Neural cell (in vitro differentiated cells): ENCODE data around the gene PSMG1. TPM values are rescaled to one million over a fixed set of nuclear protein-coding genes. Genes with fewer than 3 reads are reported as not detected.

ENCODE experiments used
- H2AFZ ChIP-seq: fragments of 200-600, 300-800 bp; sonication (generic), shearing (Covaris generic); 2 replicates; pipeline ENCODE4 v1.6.0; 2014; ENCODE audit warnings: low read depth, mild to moderate bottlenecking, antibody characterized with exemption, low read length, moderate library complexity
- H3F3A ChIP-seq: fragments of 200-600 bp; shearing (Covaris generic); 2 replicates; pipeline ENCODE4 v1.6.1; 2016; ENCODE audit warnings: mild to moderate bottlenecking, moderate library complexity, mixed read lengths, antibody characterized with exemption, low read length; ENCODE audit not compliant: insufficient read depth, poor library complexity, severe bottlenecking
- H3K27ac ChIP-seq: fragments of 200-600, 300-800 bp; sonication (generic), shearing (Covaris generic); 2 replicates; pipeline ENCODE4 v1.5.1; 2014; ENCODE audit warnings: mild to moderate bottlenecking, low read length, moderate library complexity
- H3K27me3 ChIP-seq: fragments of 300-800, 200-600 bp; sonication (generic), shearing (Covaris generic); 2 replicates; pipeline ENCODE4 v1.6.0; 2014; ENCODE audit warnings: mild to moderate bottlenecking, low read depth, low read length, moderate library complexity; ENCODE audit not compliant: insufficient read depth
- H3K36me3 ChIP-seq: fragments of 300-800, 200-600 bp; sonication (generic), shearing (Covaris generic); 2 replicates; pipeline ENCODE4 v1.5.1; 2014; ENCODE audit warnings: mild to moderate bottlenecking, antibody characterized with exemption, low read length, moderate library complexity; ENCODE audit not compliant: insufficient read depth
- H3K4me2 ChIP-seq: fragments of 300-800, 200-600 bp; sonication (generic), shearing (Covaris generic); 2 replicates; pipeline ENCODE4 v1.6.0; 2014; ENCODE audit warnings: mild to moderate bottlenecking, low read length
- H3K4me3 ChIP-seq: fragments of 300-800, 200-600 bp; sonication (generic), shearing (Covaris generic); 2 replicates; pipeline ENCODE4 v1.5.1; 2014; ENCODE audit warnings: mild to moderate bottlenecking, low read length, moderate library complexity
- H3K79me2 ChIP-seq: fragments of 200-600 bp; shearing (Covaris generic); replicated peaks from 2 replicates; pipeline ENCODE4 v1.6.0; 2014; ENCODE audit warnings: mild to moderate bottlenecking, low read length, moderate library complexity; ENCODE audit not compliant: insufficient read depth
- H3K9ac ChIP-seq: fragments of 300-800, 200-600 bp; sonication (generic), shearing (Covaris generic); 2 replicates; pipeline ENCODE4 v1.6.1; 2016; ENCODE audit warnings: mild to moderate bottlenecking, low read length, mixed read lengths
- H3K9me2 ChIP-seq: fragments of 200-600 bp; shearing (Covaris generic); 2 replicates; pipeline ENCODE4 v1.6.1; 2016; ENCODE audit warnings: mild to moderate bottlenecking, low read length, mixed read lengths; ENCODE audit not compliant: insufficient read depth
- H3K9me3 ChIP-seq: fragments of 200-600, 300-800 bp; sonication (generic), shearing (Covaris generic); 2 replicates; pipeline ENCODE4 v1.6.1; 2016; ENCODE audit warnings: mild to moderate bottlenecking, mixed run types, low read length, moderate library complexity, mixed read lengths
- H4K20me1 ChIP-seq: fragments of 200-600 bp; shearing (Covaris generic); 2 replicates; pipeline ENCODE4 v1.6.1; 2016; ENCODE audit warnings: mild to moderate bottlenecking, mixed run types; ENCODE audit not compliant: insufficient read depth
- CTCF ChIP-seq: fragments of 450-650 bp; IDR thresholded peaks from 2 replicates; pipeline ENCODE4 v1.5.1; 2014; ENCODE audit warnings: antibody characterized with exemption, mild to moderate bottlenecking, moderate library complexity; ENCODE audit not compliant: poor library complexity, severe bottlenecking
- EP300 ChIP-seq: fragments of 450-650 bp; conservative IDR thresholded peaks from 2 replicates; pipeline ENCODE4 v1.6.1; 2014; ENCODE audit warnings: antibody characterized with exemption, mild to moderate bottlenecking, moderate library complexity; ENCODE audit not compliant: poor library complexity, severe bottlenecking
- EZH2 ChIP-seq: fragments of 200-600, 300-800 bp; shearing (Covaris generic), sonication (generic); IDR thresholded peaks from 2 replicates; pipeline ENCODE4 v1.6.1; 2014; ENCODE audit warnings: antibody characterized with exemption, low read length, borderline replicate concordance, mild to moderate bottlenecking; ENCODE audit not compliant: insufficient read depth, poor library complexity, severe bottlenecking
- MXI1 ChIP-seq: fragments of 450-650 bp; conservative IDR thresholded peaks from 2 replicates; pipeline ENCODE4 v1.6.1; 2014; ENCODE audit warnings: antibody characterized with exemption, mild to moderate bottlenecking; ENCODE audit not compliant: poor library complexity, severe bottlenecking
- POLR2AphosphoS5 ChIP-seq: IDR thresholded peaks from 2 replicates; pipeline ENCODE4 v1.6.1; 2012
- RAD21 ChIP-seq: fragments of 450-650 bp; conservative IDR thresholded peaks from 2 replicates; pipeline ENCODE4 v1.6.1; 2014; ENCODE audit warnings: antibody characterized with exemption, mild to moderate bottlenecking, moderate library complexity
- REST ChIP-seq: IDR thresholded peaks from 2 replicates; pipeline ENCODE4 v1.6.1; 2012; ENCODE audit warnings: borderline replicate concordance
- SMC3 ChIP-seq: fragments of 450-650 bp; conservative IDR thresholded peaks from 2 replicates; pipeline ENCODE4 v1.6.1; 2014; ENCODE audit warnings: antibody characterized with exemption, mild to moderate bottlenecking, moderate library complexity; ENCODE audit not compliant: poor library complexity
- TAF1 ChIP-seq: IDR thresholded peaks from 2 replicates; pipeline ENCODE4 v1.6.1; 2012; ENCODE audit warnings: low read depth
- polyA plus RNA-seq: library from polyadenylated mRNA; depleted of rRNA; stranded (reverse); fragments of >200 nt; gene quantifications from 2 replicates; pipeline ENCODE4 v1.2.3, GENCODE V29; 2014

Gene PSMG1
- polyA plus RNA-seq, 1 donor from 2014 or later: 45.2 TPM

- no peaks in the 10 kb centered on the region for H3K9me2 ChIP-seq
- no peaks in the 10 kb centered on the region for H3K36me3 ChIP-seq
- H3K79me2 ChIP-seq: no peaks in the 10 kb centered on the region
- no peak overlapping the region for H3K9ac ChIP-seq
- no peak overlapping the region for H3K27ac ChIP-seq
- no peak for TF ChIP-seq MXI1
- TF ChIP-seq EP300: no peak
- no peak for TF ChIP-seq RAD21
- no peak for TF ChIP-seq SMC3
- no peak for TF ChIP-seq CTCF
- TF ChIP-seq TAF1: no peak
- no peak for TF ChIP-seq POLR2AphosphoS5
- no peak for TF ChIP-seq REST
- TF ChIP-seq EZH2: no peak
- no peak overlapping the region for H2AFZ ChIP-seq
- no peak overlapping the region for H3K4me2 ChIP-seq
- H3F3A ChIP-seq: no peaks in the 10 kb centered on the region
- no peaks in the 10 kb centered on the region for H3K27me3 ChIP-seq
- no peaks in the 10 kb centered on the region for H4K20me1 ChIP-seq
- no peaks in the 10 kb centered on the region for H3K9me3 ChIP-seq
- H3K4me3 ChIP-seq: no peak overlapping the region
These were observed 39.1 kb downstream of the PSMG1 start for GRCh38 chr21:39144191-39144590.

GRCh38 chr21:39142972-39143371 is 40.3 kb downstream of the PSMG1 start:
- no peaks in the 10 kb centered on the region for H3K36me3 ChIP-seq
- no peak overlapping the region for H3K27ac ChIP-seq
- H3K9me3 ChIP-seq: no peaks in the 10 kb centered on the region
- no peak overlapping the region for H3K4me3 ChIP-seq
- TF ChIP-seq REST (no peak), EZH2 (no peak), CTCF (no peak)
- no peaks in the 10 kb centered on the region for H3F3A ChIP-seq
- no peak overlapping the region for H2AFZ ChIP-seq
- no peaks in the 10 kb centered on the region for H4K20me1 ChIP-seq
- H3K79me2 ChIP-seq: no peaks in the 10 kb centered on the region
- H3K4me2 ChIP-seq: no peak overlapping the region
- H3K9me2 ChIP-seq: no peaks in the 10 kb centered on the region
- H3K27me3 ChIP-seq: no peaks in the 10 kb centered on the region
- H3K9ac ChIP-seq: no peak overlapping the region
